Right lobe of liver (tissue), 4 donors: Measurements from ENCODE around the gene MGME1.
"Not testable (repeated sequence)": the region's sequence is repeated elsewhere in the genome, so short reads cannot be mapped to it uniquely, and the experiment has no call there.

Experiments used
- POLR2A ChIP-seq: fragments of 450-650 bp; IDR thresholded peaks from one replicate; pipeline ENCODE4 v1.6.1; 2017; ENCODE audit warnings: antibody characterized with exemption, mild to moderate bottlenecking
- TF ChIP-seq, protein P1 (sequence below), 4 donors: fragments of 200-600 bp in 3 of 4; fragments of 450-650 bp in 1 of 4; IDR thresholded peaks; one replicate each; pipeline versions ENCODE4 v1.5.1 to v1.8.0; 2016 to 2022; ENCODE audit warnings: antibody characterized with exemption in 4 of 4, mild to moderate bottlenecking in 2 of 4
- donor health status: DM: no; HTN: no; CAD: no.
- donor health status: DM: no; HTN: no; CAD: no.
- donor health status: DM: no; HTN: yes; CAD: no.

DNA sequence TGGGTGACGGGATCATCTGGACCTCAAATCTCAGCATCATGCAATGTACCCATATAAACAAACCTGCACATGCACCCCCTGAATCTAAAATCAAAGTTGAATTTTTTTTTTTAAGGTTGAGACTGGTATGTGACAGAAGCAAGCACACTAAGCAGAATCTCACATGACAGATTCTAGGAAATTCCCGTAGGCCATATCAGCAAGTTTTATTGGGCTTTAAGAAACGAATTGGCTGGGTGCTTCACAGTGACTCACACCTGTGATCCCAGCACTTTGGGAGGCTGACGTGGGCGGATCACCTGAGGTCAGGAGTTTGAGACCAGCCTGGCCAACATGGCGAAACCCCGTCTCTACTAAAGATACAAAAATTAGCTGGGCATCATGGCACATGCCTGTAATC is 58.2 kb downstream of the MGME1 start:
- TF ChIP-seq, protein P1, sequence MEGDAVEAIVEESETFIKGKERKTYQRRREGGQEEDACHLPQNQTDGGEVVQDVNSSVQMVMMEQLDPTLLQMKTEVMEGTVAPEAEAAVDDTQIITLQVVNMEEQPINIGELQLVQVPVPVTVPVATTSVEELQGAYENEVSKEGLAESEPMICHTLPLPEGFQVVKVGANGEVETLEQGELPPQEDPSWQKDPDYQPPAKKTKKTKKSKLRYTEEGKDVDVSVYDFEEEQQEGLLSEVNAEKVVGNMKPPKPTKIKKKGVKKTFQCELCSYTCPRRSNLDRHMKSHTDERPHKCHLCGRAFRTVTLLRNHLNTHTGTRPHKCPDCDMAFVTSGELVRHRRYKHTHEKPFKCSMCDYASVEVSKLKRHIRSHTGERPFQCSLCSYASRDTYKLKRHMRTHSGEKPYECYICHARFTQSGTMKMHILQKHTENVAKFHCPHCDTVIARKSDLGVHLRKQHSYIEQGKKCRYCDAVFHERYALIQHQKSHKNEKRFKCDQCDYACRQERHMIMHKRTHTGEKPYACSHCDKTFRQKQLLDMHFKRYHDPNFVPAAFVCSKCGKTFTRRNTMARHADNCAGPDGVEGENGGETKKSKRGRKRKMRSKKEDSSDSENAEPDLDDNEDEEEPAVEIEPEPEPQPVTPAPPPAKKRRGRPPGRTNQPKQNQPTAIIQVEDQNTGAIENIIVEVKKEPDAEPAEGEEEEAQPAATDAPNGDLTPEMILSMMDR (IDR thresholded peaks at IDR 0.05), result not testable (repeated sequence)
- not testable (repeated sequence) for TF ChIP-seq POLR2A
